ENCODE measurements around the gene NAALADL2. TPM values are rescaled to one million over a fixed set of nuclear protein-coding genes. Genes with fewer than 3 reads are reported as not detected.

NAALADL2 gene
- polyA plus RNA-seq, 2 of the 4 experiments (the other 2 are of a cell fraction), result 0.09 to 0.28 TPM

- H3K9me3 ChIP-seq, result no peaks in the 10 kb centered on the region
- H3K4me1 ChIP-seq, result no peaks in the 10 kb centered on the region
- TF ChIP-seq HDAC2 (IDR thresholded peaks at IDR 0.05) (no peak), ATOH8 (CRISPR knock-in tag; IDR thresholded peaks at IDR 0.05; ENCODE audit: low read depth) (no peak), POLR2A (IDR thresholded peaks at IDR 0.05; ENCODE audit: low read length) (no peak), MYC (IDR thresholded peaks at IDR 0.05; ENCODE audit: borderline replicate concordance, low read length) (no peak), ESRRA (IDR thresholded peaks at IDR 0.05; ENCODE audit: borderline replicate concordance, low read length) (no peak), TFCP2L1 (CRISPR knock-in tag; IDR thresholded peaks at IDR 0.05) (no peak), FOSB (CRISPR knock-in tag; IDR thresholded peaks at IDR 0.05) (no peak), HES2 (IDR thresholded peaks at IDR 0.05) (no peak), PHF8 (IDR thresholded peaks at IDR 0.05; ENCODE audit: borderline replicate concordance, low read depth) (no peak), SMC3 (IDR thresholded peaks at IDR 0.05) (no peak), CBX2 (IDR thresholded peaks at IDR 0.05; ENCODE audit: borderline replicate concordance, low read depth) (no peak), RAD21 (conservative IDR thresholded peaks at IDR 0.05 in 1 of 2, IDR thresholded peaks at IDR 0.05 in 1 of 2) (no peak), HMGXB4 (CRISPR knock-in tag; IDR thresholded peaks at IDR 0.05; ENCODE audit: borderline replicate concordance) (no peak), CEBPB (IDR thresholded peaks at IDR 0.05) (no peak)
- DNase-seq (ENCODE audit: low read depth in 1 of 2, low spot score in 1 of 2) (no peak), ATAC-seq (no peak), FAIRE-seq (no peak)
- CTCF ChIA-PET, result no interaction called here
- POLR2A ChIA-PET, result no interaction called here
- WGBS (ENCODE audit: missing lambda C conversion rate), result 58% methylated on average over 1 of the region's 1 CpG
- H3K4me3 ChIP-seq, result no peak overlapping the region
- no peak overlapping the region for H3K4me2 ChIP-seq
- no peak overlapping the region for H3K27ac ChIP-seq
Observed at GRCh38 chr3:175404027-175404426, 544.9 kb downstream of the NAALADL2 start.

GRCh38 chr3:175404621-175405020 is 545.5 kb downstream of the NAALADL2 start:
- no peaks in the 10 kb centered on the region for H3K9me3 ChIP-seq
- ATAC-seq (no peak), FAIRE-seq (no peak), DNase-seq (ENCODE audit: low read depth in 1 of 2, low spot score in 1 of 2) (no peak)
- H3K4me2 ChIP-seq, result no peak overlapping the region
- no peak overlapping the region for H3K27ac ChIP-seq
- TF ChIP-seq HMGXB4 (CRISPR knock-in tag; IDR thresholded peaks at IDR 0.05; ENCODE audit: borderline replicate concordance), result no peak
- no peak for TF ChIP-seq ZFP36 (IDR thresholded peaks at IDR 0.05; ENCODE audit: borderline replicate concordance, partially characterized antibody)
- no peak for TF ChIP-seq NR3C1 (IDR thresholded peaks at IDR 0.05)
- no peak for TF ChIP-seq TP53 (CRISPR knock-in tag; IDR thresholded peaks at IDR 0.05)
- TF ChIP-seq JUN (IDR thresholded peaks at IDR 0.05), result no peak
- no peak for TF ChIP-seq ZC3H11A (IDR thresholded peaks at IDR 0.05)
- TF ChIP-seq KDM1A (IDR thresholded peaks at IDR 0.05; ENCODE audit: low read depth), result no peak
- no peak for TF ChIP-seq FOSB (CRISPR knock-in tag; IDR thresholded peaks at IDR 0.05)
- no peak for TF ChIP-seq CHD2 (IDR thresholded peaks at IDR 0.05; ENCODE audit: low read length, partially characterized antibody)
- no peak for TF ChIP-seq RCOR1 (IDR thresholded peaks at IDR 0.05; ENCODE audit: low read depth, low read length)
- no peak for TF ChIP-seq RARB (CRISPR knock-in tag; IDR thresholded peaks at IDR 0.05)
- no peak for TF ChIP-seq KDM5A (IDR thresholded peaks at IDR 0.05)
- no peak for TF ChIP-seq HEYL (CRISPR knock-in tag; IDR thresholded peaks at IDR 0.05)
- no peak for TF ChIP-seq HES2 (IDR thresholded peaks at IDR 0.05)
- TF ChIP-seq TFCP2L1 (CRISPR knock-in tag; IDR thresholded peaks at IDR 0.05), result no peak
- TF ChIP-seq NPAS2 (CRISPR knock-in tag; IDR thresholded peaks at IDR 0.05; ENCODE audit: borderline replicate concordance), result no peak
- TF ChIP-seq ATOH8 (CRISPR knock-in tag; IDR thresholded peaks at IDR 0.05; ENCODE audit: low read depth), result no peak
- TF ChIP-seq POLR2AphosphoS2 (conservative IDR thresholded peaks at IDR 0.05; ENCODE audit: low read length), result no peak
- no peak for TF ChIP-seq E2F6 (IDR thresholded peaks at IDR 0.05; ENCODE audit: borderline replicate concordance, low read depth)
- ChIA-PET CTCF (no interaction called here), POLR2A (no interaction called here)
- no peaks in the 10 kb centered on the region for H3K4me1 ChIP-seq
- 84% methylated on average over 1 of the region's 1 CpG for WGBS (ENCODE audit: missing lambda C conversion rate)
- no peak overlapping the region for H3K4me3 ChIP-seq

Measured in A549 (cell line).